Right lobe of liver (tissue), 4 donors: ENCODE data around the gene WAS.

ENCODE experiments used
- CTCF ChIP-seq, 4 donors: fragments of 200-600 bp in 3 of 4; fragments of 450-650 bp in 1 of 4; IDR thresholded peaks; one replicate each; pipeline versions ENCODE4 v1.5.1 to v1.8.0; 2016 to 2022; ENCODE audit warnings: antibody characterized with exemption in 4 of 4, mild to moderate bottlenecking in 2 of 4
- POLR2A ChIP-seq: fragments of 450-650 bp; IDR thresholded peaks from one replicate; pipeline ENCODE4 v1.6.1; 2017; ENCODE audit warnings: antibody characterized with exemption, mild to moderate bottlenecking
- donor health status: DM: no; HTN: no; CAD: no.
- donor health status: DM: no; HTN: no; CAD: no.
- donor health status: DM: no; HTN: yes; CAD: no.

- no peak for TF ChIP-seq POLR2A
- TF ChIP-seq CTCF (IDR thresholded peaks at IDR 0.05) = no peak
These were observed 16.6 kb downstream of the WAS start for GRCh38 chrX:48700246-48700645.
